HK-2 (cell line): ENCODE measurements around the gene SPEM2.
"Not testable (repeated sequence)": the region's sequence is repeated elsewhere in the genome, so short reads cannot be mapped to it uniquely, and the experiment has no call there.

Experiments
- DNase-seq: peaks from one replicate; pipeline ENCODE4 v3.0.0-alpha.2; 2018; ENCODE audit not compliant: unreplicated experiment

The SPEM2 gene

DNA sequence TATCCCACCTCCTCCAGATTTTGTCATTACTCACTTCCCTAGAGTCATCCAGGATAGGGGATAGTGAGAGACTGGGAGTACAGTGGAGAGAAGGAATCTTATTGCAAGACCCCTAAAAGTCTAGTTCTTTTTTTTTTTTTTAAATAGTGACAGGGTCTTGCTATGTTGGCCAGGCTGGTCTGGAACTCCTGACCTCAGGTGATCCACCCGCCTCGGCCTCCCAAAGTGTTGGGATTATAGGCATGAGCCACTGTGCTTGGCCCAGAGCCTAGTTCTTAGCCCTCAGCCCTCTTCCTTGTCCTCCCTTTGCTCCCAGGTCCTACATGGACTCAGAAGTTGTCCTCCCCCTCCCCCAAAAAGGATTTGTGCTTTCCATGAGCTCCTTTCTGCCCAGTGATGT is 16.7 kb downstream of the SPEM2 start:
- no peak for DNase-seq

- DNase-seq: no peak
Measured at GRCh38 chr17:7443499-7444485, 18.4 kb downstream of the SPEM2 start.

DNA sequence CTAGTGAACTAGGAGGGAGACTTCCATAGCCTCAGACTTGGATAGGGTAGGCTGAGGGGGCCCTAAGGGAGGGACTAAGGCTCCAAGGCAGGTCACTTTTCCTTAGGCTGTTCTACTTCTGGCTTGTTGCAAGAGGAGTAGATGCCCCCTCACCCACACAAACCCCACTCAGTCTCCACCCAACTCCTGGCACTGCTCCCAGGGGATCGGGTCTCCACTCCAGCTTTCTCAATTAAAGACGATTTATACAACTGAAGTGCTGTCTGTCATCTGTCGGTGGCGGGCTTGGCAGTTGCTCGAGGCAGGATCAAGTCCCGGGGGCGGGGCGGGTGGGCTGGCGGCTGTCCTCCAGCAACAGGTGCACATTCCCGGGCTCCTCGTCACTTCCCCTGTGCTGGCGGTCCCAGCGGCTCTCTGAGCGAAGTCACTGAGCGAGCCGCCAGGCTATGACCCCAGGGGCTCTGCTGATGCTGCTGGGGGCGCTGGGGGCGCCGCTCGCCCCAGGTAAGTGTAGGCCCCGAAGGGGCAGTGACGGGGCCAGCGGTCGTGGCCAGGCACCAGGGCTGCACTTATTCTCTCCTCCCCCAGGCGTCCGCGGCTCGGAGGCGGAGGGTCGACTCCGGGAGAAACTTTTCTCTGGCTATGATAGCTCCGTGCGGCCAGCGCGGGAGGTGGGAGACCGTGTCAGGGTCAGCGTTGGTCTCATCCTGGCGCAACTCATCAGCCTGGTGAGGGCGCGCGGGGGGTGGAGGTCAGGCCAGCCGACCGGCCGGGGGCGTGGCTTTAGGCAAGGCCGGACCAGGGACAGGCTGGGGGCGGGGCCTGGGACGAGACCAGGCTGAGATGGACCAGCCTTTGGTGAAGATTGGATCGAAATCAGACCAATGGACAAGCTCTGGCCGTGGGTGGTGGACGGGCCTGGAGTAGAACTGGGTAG is 19.5 kb downstream of the SPEM2 start, which contains the start of gene CHRNB1:
TSS of gene CHRNB1 (plus strand) at position 380 of the 937 bp plus-strand sequence. CDS start at position 447, 67 bp downstream.
- peak; percentile 55 for DNase-seq

- peak; percentile 49 for DNase-seq
Measured at GRCh38 chr17:7445619-7445968, 20.2 kb downstream of the SPEM2 start.

GRCh38 chr17:7448461-7448860 is 23.0 kb downstream of the SPEM2 start:
- no peak for DNase-seq

DNA sequence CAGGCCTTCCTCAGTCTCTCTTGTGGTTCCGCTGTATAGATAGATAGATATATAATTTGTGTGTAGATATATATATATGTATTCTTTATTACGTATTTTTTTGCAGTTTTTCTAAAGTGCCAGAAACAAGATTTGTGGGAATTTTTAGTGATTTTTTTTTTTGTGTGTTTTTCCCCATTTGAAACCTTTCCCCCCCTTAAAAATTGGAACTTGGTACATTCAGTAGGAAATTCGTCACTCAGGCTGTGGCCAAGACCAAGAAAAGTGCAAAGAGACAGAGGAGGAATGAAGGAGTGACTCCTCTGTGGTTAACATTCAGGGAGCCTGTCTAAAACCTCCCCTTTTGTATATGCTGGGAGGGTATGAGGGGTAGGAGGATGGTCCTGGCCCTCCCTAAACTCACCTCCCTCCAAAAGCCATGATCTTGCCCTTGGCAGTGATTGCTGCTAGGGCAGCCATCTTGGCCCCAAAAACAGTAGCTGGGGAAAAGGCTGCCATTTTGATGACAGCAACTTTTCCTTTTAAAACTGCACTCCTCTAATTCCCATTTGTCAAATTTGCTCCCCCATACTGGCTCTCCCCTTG is 34.6 kb downstream of the SPEM2 start:
- DNase-seq: no peak

DNA sequence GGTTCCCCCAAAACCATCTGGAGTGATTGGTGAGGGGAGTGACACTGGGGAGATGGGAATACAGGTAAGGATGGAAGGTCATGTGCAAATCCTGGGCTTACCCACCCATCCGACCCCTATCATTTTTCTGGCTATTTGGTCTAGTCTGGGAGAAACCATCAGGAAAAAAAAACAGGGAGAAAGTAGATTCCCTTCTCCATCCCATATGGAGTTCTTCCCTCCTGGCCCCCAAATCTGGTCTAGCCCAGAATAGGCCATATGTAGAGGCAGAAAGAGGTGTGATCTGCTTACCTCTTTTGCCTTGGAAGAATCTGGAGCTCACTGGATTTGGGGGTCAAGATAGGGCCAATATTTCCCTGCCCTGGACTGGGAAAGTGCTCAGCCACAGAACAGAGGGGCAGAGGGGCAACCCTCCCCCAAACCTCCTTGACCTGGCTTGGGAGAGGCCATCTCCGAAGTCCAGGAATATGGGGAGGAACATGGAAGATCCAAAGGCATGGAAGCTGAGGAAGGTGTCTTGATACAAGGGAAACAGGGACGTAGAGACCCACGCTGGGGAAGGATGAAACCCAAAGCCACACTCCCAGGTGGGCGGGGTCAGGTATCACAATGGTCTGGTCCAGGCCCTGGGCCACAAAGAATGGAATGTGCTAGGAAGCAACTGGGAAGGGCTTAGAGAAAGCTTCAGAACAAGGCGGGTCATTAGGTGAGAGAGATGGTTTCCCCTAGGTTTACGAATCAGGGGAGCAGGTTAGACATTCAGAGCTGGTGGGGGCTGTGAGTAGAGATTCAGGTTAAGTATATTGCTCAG is 35.6 kb downstream of the SPEM2 start:
- DNase-seq: no peak

- no peak for DNase-seq
Measured at GRCh38 chr17:7462474-7463371, 37.3 kb downstream of the SPEM2 start.

DNA sequence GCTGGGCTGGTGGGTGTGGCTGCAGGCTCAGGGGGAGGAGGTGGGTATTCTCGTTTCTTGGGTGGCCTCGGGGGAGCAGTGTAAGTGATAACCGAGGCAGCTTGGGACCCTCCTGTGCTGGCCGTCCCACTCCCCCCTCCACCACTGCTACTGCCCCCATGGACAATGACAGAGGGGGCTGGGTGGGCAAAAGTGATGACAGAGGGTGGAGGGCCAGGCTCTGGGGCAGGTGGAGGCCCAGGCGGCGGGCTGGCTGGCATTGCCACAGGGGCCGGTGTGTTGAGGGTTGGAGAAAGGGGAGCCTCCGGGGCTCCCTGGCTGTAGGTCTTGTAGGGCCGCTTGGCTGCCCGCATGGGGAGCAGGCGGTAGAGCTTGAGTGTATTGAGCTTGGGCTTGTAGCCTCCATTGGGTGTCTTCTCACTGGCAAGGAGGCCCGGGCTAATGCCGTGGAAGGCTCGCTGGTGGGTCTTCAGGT is 38.0 kb downstream of the SPEM2 start:
- DNase-seq: no peak

DNA sequence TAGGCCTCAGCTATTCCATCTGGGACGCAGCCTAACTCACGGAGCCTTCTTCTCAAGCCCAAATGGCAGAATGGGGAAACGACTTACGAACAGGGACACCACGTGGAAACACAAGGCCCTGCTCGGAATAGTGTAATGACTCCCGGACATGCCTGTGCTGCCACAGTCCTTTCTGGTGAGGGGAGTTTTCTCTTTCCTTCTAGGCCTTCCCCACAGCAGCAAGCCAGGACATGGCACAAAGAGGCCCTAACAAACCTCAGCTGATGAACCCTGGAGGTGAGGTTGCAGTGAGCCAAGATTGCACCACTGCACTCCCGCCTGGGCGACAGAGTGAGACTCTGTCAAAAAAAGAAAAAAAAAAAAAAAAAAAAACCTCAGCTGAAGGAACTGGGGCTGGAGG is 38.7 kb downstream of the SPEM2 start:
- no peak for DNase-seq

DNA sequence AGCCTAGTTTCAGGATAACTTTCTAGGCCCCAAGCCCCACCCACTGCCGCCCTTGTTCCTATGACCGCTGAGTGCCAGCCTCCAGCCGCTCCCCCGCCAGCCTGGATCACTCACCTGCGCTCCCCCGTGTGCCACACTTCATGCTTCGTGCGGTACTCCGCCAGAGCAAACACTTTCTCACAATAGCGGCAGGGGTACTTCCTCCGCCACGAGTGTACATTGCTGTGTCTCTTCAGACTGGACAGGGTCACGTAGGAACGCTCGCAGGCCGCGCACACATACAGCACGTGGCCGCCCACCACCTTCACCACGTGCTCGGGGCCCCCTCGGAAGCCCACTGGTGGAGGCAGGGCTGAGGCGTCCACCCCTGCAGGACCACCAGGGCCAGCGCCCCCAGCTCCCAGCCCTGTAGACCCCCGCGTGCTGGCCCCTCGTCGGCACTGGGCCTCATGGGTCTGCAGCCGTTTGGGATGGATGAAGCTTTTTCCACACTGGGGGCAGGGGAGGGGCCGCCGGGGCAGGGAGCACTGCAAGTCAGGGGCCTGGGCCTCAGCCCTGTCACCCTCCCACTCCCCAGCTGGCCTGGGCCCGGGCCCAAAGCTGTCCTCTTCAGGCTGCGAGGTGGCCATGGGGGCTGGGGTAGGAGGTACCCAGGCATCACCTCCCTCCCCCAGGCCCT is 40.3 kb downstream of the SPEM2 start:
- DNase-seq: no peak

DNA sequence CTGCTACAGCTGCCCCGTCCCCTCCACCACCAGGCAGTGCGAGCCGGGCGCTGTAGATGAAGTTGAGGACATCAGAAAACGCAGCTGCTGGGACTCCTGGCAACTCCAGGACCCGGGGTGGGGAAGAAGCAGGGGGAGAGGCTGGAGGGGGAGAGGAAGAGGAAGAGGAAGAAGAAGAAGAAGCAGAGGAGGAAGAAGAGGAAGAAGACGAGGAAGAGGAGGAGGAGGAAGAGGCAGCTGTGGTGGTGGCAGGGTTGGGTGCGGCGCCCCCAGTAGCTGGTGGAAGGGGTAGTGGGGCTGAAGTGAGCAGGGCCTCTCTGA is 40.9 kb downstream of the SPEM2 start:
- no peak for DNase-seq

GRCh38 chr17:7466639-7467341 is 41.4 kb downstream of the SPEM2 start:
- DNase-seq: peak; percentile 44

GRCh38 chr17:7467498-7467897 is 42.1 kb downstream of the SPEM2 start:
- no peak for DNase-seq

GRCh38 chr17:7468290-7468689 is 42.9 kb downstream of the SPEM2 start:
- no peak for DNase-seq

- DNase-seq: no peak
Measured at GRCh38 chr17:7468804-7469389, 43.5 kb downstream of the SPEM2 start.

GRCh38 chr17:7469843-7470242 is 44.4 kb downstream of the SPEM2 start:
- not testable (repeated sequence) for DNase-seq

GRCh38 chr17:7470457-7470973 is 45.1 kb downstream of the SPEM2 start:
- DNase-seq: not testable (repeated sequence)
